DOHH2 (cell line): ENCODE data around the gene CNPY1.

ENCODE experiments used
- CTCF ChIP-seq: fragments of 200-600 bp; sonication (generic); IDR thresholded peaks from one replicate; pipeline ENCODE4 v1.5.1; 2014; ENCODE audit warnings: antibody characterized with exemption, mild to moderate bottlenecking, low read depth, low read length; ENCODE audit not compliant: poor library complexity, severe bottlenecking
- EZH2phosphoT487 ChIP-seq: fragments of 200-600 bp; sonication (generic); IDR thresholded peaks from 2 replicates; pipeline ENCODE4 v1.6.1; 2017; ENCODE audit warnings: borderline replicate concordance, mild to moderate bottlenecking, antibody characterized with exemption, low read length, moderate library complexity, mixed read lengths

- TF ChIP-seq CTCF: no peak
- TF ChIP-seq EZH2phosphoT487: no peak
Measured at GRCh38 chr7:155465761-155466141, 80.6 kb downstream of the CNPY1 start.
